Stimulated activated CD4-positive, alpha-beta T cell treated with anti-CD3 and anti-CD28 coated beads, Interleukin-12 subunit alpha, Interleukin-12 subunit beta, amount 100 ng/mL, for 48 hours (primary cell): ENCODE data around the gene KDM4B.
"Not testable (repeated sequence)": the region's sequence is repeated elsewhere in the genome, so short reads cannot be mapped to it uniquely, and the experiment has no call there.

ENCODE experiments used
- DNase-seq, 3 donors: peaks; one replicate each; pipeline ENCODE4 v3.0.0-alpha.2; 2020; ENCODE audit warnings: low read depth in 2 of 3, low spot score in 1 of 3

KDM4B gene

GRCh38 chr19:4968462-4969291, at the start of gene KDM4B:
TSS of gene KDM4B (plus strand) at chr19:4969113. CDS start at chr19:5032891, 63,778 bp downstream.
- DNase-seq, result peak; percentile 95 to 99 (median 99)

GRCh38 chr19:4922530-4923275, 46.2 kb upstream of the KDM4B start:
- DNase-seq, result no peak

GRCh38 chr19:4923276-4923747, 45.6 kb upstream of the KDM4B start:
- no peak for DNase-seq

GRCh38 chr19:4929186-4929585, 39.7 kb upstream of the KDM4B start:
- DNase-seq, result no peak

GRCh38 chr19:4930664-4931063, 38.2 kb upstream of the KDM4B start:
- no peak for DNase-seq

- no peak for DNase-seq
Measured at GRCh38 chr19:4932711-4933110, 36.2 kb upstream of the KDM4B start.

GRCh38 chr19:4933528-4933927, 35.4 kb upstream of the KDM4B start:
- DNase-seq, result no peak

- no peak for DNase-seq
Measured at GRCh38 chr19:4935444-4935843, 33.5 kb upstream of the KDM4B start.

GRCh38 chr19:4937060-4937459, 31.9 kb upstream of the KDM4B start:
- DNase-seq, result no peak

- DNase-seq, result not testable (repeated sequence)
Measured at GRCh38 chr19:4938461-4938860, 30.5 kb upstream of the KDM4B start.

- DNase-seq, result no peak
Measured at GRCh38 chr19:4939466-4939865, 29.4 kb upstream of the KDM4B start.

- not testable (repeated sequence) for DNase-seq
Measured at GRCh38 chr19:4941638-4942169, 27.2 kb upstream of the KDM4B start.

GRCh38 chr19:4950650-4951049, 18.3 kb upstream of the KDM4B start:
- DNase-seq, result not testable (repeated sequence)

GRCh38 chr19:4951656-4952055, 17.3 kb upstream of the KDM4B start:
- no peak for DNase-seq

GRCh38 chr19:4952945-4953344, 16.0 kb upstream of the KDM4B start:
- DNase-seq, result no peak

- DNase-seq, result not testable (repeated sequence)
Measured at GRCh38 chr19:4954320-4955149, 14.4 kb upstream of the KDM4B start.

- no peak for DNase-seq
Measured at GRCh38 chr19:4955274-4955673, 13.6 kb upstream of the KDM4B start.

GRCh38 chr19:4957981-4958380, 10.9 kb upstream of the KDM4B start:
- DNase-seq, result no peak

- DNase-seq, result no peak
Measured at GRCh38 chr19:4962085-4962619, 6.8 kb upstream of the KDM4B start.

- DNase-seq, result no peak
Measured at GRCh38 chr19:4965061-4965460, 3.9 kb upstream of the KDM4B start.

- DNase-seq, result no peak
Measured at GRCh38 chr19:4966591-4966990, 2.3 kb upstream of the KDM4B start.
